Measurements from ENCODE around the gene MGST1.

MGST1 gene

DNA sequence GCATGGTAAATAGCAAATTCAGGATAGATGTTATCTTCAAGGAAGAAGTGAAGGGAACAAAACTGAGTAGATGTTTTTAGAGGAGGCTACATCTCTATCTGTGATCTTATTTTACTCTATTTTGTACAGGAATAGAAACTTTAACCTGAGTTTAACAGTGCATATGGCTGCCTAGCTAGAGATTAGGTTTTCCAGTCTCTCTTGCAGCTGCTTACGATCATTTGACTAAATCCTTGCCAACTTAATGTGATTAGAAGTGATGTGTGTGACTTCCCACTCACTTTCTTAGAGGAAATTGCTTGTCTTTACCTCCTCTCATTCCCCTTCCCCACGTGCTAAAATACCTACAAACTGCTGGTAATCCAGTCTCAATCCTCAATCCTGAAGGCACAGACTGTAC is 43.5 kb upstream of the MGST1 start:
- H3K4me2 ChIP-seq (ENCODE audit: insufficient read depth, low read length, poor library complexity, severe bottlenecking) = no peak overlapping the region
- no peak for DNase-seq (ENCODE audit: low spot score)
- H4K91ac ChIP-seq (ENCODE audit: low read depth, low read length, poor library complexity) = no peak overlapping the region
- H2BK120ac ChIP-seq (ENCODE audit: low read depth, low read length) = no peak overlapping the region
- H2AK5ac ChIP-seq (ENCODE audit: low read depth, low read length) = no peak overlapping the region
- no peak overlapping the region for H3K23ac ChIP-seq (ENCODE audit: low read depth, low read length, poor library complexity)
- H3K4ac ChIP-seq (ENCODE audit: low read length) = no peak overlapping the region
- H3K9ac ChIP-seq (ENCODE audit: low read depth, low read length, poor library complexity) = no peak overlapping the region
- H2BK5ac ChIP-seq (ENCODE audit: low read length) = no peak overlapping the region
- no peak overlapping the region for H2BK15ac ChIP-seq (ENCODE audit: low read length)
- H4K8ac ChIP-seq (ENCODE audit: low read depth, low read length) = no peak overlapping the region
- no peaks in the 10 kb centered on the region for H3K36me3 ChIP-seq (replicated peaks in 1 of 2; ENCODE audit: control insufficient read depth in 2 of 2, insufficient read depth in 2 of 2, low read length in 2 of 2)
- H3K4me1 ChIP-seq (ENCODE audit: control insufficient read depth in 2 of 2, insufficient read depth in 1 of 2, low read depth in 1 of 2, low read length in 2 of 2) = peaks cover 0 to 3% of the 10 kb centered on the region in 2 donors
- H3K14ac ChIP-seq (ENCODE audit: low read length) = no peak overlapping the region
- no peak overlapping the region for H2AFZ ChIP-seq (ENCODE audit: low read length)
- H3K9me3 ChIP-seq (replicated peaks in 1 of 2; ENCODE audit: control insufficient read depth in 2 of 2, insufficient read depth in 1 of 2, low read depth in 1 of 2, low read length in 2 of 2) = peaks cover 0 to under 1% of the 10 kb centered on the region in 2 donors
- no peak overlapping the region for H2BK12ac ChIP-seq (ENCODE audit: low read length)
- H3K27ac ChIP-seq (replicated peaks; ENCODE audit: low read length) = no peak overlapping the region
- H3K79me1 ChIP-seq (ENCODE audit: low read depth, low read length) = no peaks in the 10 kb centered on the region
- no peak overlapping the region for H3K18ac ChIP-seq (ENCODE audit: low read length)
- H3K27me3 ChIP-seq (ENCODE audit: control insufficient read depth in 3 of 3, insufficient read depth in 3 of 3, low read depth in 1 of 3, low read length in 3 of 3) = no peaks in the 10 kb centered on the region
- H3K4me3 ChIP-seq (ENCODE audit: low read length in 2 of 2) = no peak overlapping the region
- WGBS, 2 donors (ENCODE audit: extremely low coverage in 2 of 2, insufficient read length in 2 of 2, insufficient replicate concordance in 1 of 2) = no CpG with 5 or more reads among the region's 2 CpGs

DNA sequence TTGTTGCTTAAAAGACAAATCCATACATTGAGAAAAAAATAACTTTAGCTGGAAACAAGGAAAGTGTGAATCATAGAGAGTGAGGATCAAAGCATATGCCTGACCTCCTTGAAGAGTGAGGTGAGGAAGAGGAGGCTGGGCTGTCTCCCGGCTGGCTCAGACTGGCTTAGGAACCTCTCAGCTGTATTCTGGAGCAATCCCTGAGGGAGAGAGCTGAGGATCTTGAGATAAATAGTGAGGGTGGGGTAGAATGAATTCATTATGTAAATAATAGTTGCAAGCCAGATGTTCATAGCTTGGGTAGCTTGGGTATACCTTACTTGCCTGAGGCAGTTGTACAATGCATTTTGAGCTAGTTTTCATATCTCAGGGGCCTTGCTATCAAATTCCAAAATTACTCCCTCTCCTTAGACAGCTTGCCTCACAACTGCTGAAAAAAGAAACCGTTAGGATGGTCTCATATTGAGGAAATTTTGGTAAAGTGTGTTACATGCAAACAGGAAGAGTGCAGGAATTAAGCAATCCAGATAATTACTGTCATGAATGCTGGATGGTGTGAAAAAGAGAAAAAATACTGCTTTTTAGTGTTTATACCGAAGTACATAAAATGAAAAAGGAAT is 39.5 kb upstream of the MGST1 start:
- H2BK12ac ChIP-seq (ENCODE audit: low read length) = no peak overlapping the region
- H4K8ac ChIP-seq (ENCODE audit: low read depth, low read length) = no peak overlapping the region
- WGBS, 2 donors (ENCODE audit: extremely low coverage in 2 of 2, insufficient read length in 2 of 2, insufficient replicate concordance in 1 of 2) = no CpG with 5 or more reads among the region's 3 CpGs
- peaks cover 0 to under 1% of the 10 kb centered on the region in 2 donors for H3K4me1 ChIP-seq (ENCODE audit: control insufficient read depth in 2 of 2, insufficient read depth in 1 of 2, low read depth in 1 of 2, low read length in 2 of 2)
- H2BK120ac ChIP-seq (ENCODE audit: low read depth, low read length) = no peak overlapping the region
- no peak overlapping the region for H3K23ac ChIP-seq (ENCODE audit: low read depth, low read length, poor library complexity)
- H4K91ac ChIP-seq (ENCODE audit: low read depth, low read length, poor library complexity) = no peak overlapping the region
- no peak for DNase-seq (ENCODE audit: low spot score)
- no peak overlapping the region for H3K4me3 ChIP-seq (ENCODE audit: low read length in 2 of 2)
- H2BK15ac ChIP-seq (ENCODE audit: low read length) = no peak overlapping the region
- H3K27ac ChIP-seq (replicated peaks; ENCODE audit: low read length) = no peak overlapping the region
- H2BK5ac ChIP-seq (ENCODE audit: low read length) = no peak overlapping the region
- peaks cover 0 to 7% of the 10 kb centered on the region in 2 donors for H3K9me3 ChIP-seq (replicated peaks in 1 of 2; ENCODE audit: control insufficient read depth in 2 of 2, insufficient read depth in 1 of 2, low read depth in 1 of 2, low read length in 2 of 2)
- peaks cover 0 to 5% (median 0%) of the 10 kb centered on the region in 3 experiments for H3K27me3 ChIP-seq (ENCODE audit: control insufficient read depth in 3 of 3, insufficient read depth in 3 of 3, low read depth in 1 of 3, low read length in 3 of 3)
- no peak overlapping the region for H3K18ac ChIP-seq (ENCODE audit: low read length)
- H2AFZ ChIP-seq (ENCODE audit: low read length) = no peak overlapping the region
- no peak overlapping the region for H3K9ac ChIP-seq (ENCODE audit: low read depth, low read length, poor library complexity)
- no peak overlapping the region for H2AK5ac ChIP-seq (ENCODE audit: low read depth, low read length)
- no peaks in the 10 kb centered on the region for H3K36me3 ChIP-seq (replicated peaks in 1 of 2; ENCODE audit: control insufficient read depth in 2 of 2, insufficient read depth in 2 of 2, low read length in 2 of 2)
- no peak overlapping the region for H3K4ac ChIP-seq (ENCODE audit: low read length)
- H3K4me2 ChIP-seq (ENCODE audit: insufficient read depth, low read length, poor library complexity, severe bottlenecking) = no peak overlapping the region
- no peaks in the 10 kb centered on the region for H3K79me1 ChIP-seq (ENCODE audit: low read depth, low read length)
- H3K14ac ChIP-seq (ENCODE audit: low read length) = no peak overlapping the region

GRCh38 chr12:16310934-16311333 is 36.5 kb upstream of the MGST1 start:
- Histone ChIP-seq H3K4me3 (ENCODE audit: low read length in 2 of 2) (no peak overlapping the region), H2BK5ac (ENCODE audit: low read length) (no peak overlapping the region)

DNA sequence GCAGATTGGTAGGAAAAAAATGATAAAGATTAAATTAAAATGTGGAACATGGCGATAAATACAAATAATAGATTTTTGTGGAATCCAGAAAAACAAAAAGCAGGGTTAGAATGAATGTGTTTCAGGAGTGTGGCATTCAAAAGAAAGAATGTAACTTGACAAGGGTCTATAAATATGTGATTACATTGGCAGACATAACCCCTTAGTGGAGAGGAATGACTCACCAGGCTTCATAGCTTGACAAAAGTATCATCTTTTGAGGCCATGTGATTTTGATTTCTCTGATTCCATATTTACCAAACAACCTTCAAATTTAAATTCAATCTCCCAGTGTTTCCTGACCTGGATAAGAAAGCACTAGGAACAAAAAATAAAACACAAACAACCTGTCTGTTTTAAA is 24.4 kb upstream of the MGST1 start:
- no peak overlapping the region for H3K9ac ChIP-seq (ENCODE audit: low read depth, low read length, poor library complexity)
- H2AFZ ChIP-seq (ENCODE audit: low read length) = no peak overlapping the region
- no peak overlapping the region for H4K8ac ChIP-seq (ENCODE audit: low read depth, low read length)
- H3K4ac ChIP-seq (ENCODE audit: low read length) = no peak overlapping the region
- no peaks in the 10 kb centered on the region for H3K36me3 ChIP-seq (replicated peaks in 1 of 2; ENCODE audit: control insufficient read depth in 2 of 2, insufficient read depth in 2 of 2, low read length in 2 of 2)
- no peaks in the 10 kb centered on the region for H3K79me1 ChIP-seq (ENCODE audit: low read depth, low read length)
- no peak overlapping the region for H2AK5ac ChIP-seq (ENCODE audit: low read depth, low read length)
- no peak overlapping the region for H3K18ac ChIP-seq (ENCODE audit: low read length)
- H3K4me1 ChIP-seq (ENCODE audit: control insufficient read depth in 2 of 2, insufficient read depth in 1 of 2, low read depth in 1 of 2, low read length in 2 of 2) = no peaks in the 10 kb centered on the region
- H3K4me2 ChIP-seq (ENCODE audit: insufficient read depth, low read length, poor library complexity, severe bottlenecking) = no peak overlapping the region
- no peak overlapping the region for H3K23ac ChIP-seq (ENCODE audit: low read depth, low read length, poor library complexity)
- no peak overlapping the region for H2BK15ac ChIP-seq (ENCODE audit: low read length)
- peaks cover 0 to 2% of the 10 kb centered on the region in 2 donors for H3K9me3 ChIP-seq (replicated peaks in 1 of 2; ENCODE audit: control insufficient read depth in 2 of 2, insufficient read depth in 1 of 2, low read depth in 1 of 2, low read length in 2 of 2)
- no peak overlapping the region for H3K4me3 ChIP-seq (ENCODE audit: low read length in 2 of 2)
- no peak overlapping the region for H2BK120ac ChIP-seq (ENCODE audit: low read depth, low read length)
- WGBS, 2 donors (ENCODE audit: extremely low coverage in 2 of 2, insufficient read length in 2 of 2, insufficient replicate concordance in 1 of 2) = 100% methylated on average over 1 of the region's 1 CpG; no CpG with 5 or more reads in 1 of the 2 donors
- no peak overlapping the region for H4K91ac ChIP-seq (ENCODE audit: low read depth, low read length, poor library complexity)
- H2BK12ac ChIP-seq (ENCODE audit: low read length) = no peak overlapping the region
- H3K27ac ChIP-seq (replicated peaks; ENCODE audit: low read length) = no peak overlapping the region
- no peak overlapping the region for H2BK5ac ChIP-seq (ENCODE audit: low read length)
- DNase-seq (ENCODE audit: low spot score) = no peak
- no peaks in the 10 kb centered on the region for H3K27me3 ChIP-seq (ENCODE audit: control insufficient read depth in 3 of 3, insufficient read depth in 3 of 3, low read depth in 1 of 3, low read length in 3 of 3)
- no peak overlapping the region for H3K14ac ChIP-seq (ENCODE audit: low read length)

More at GRCh38 chr12:16310934-16311333, 36.5 kb upstream of the MGST1 start:
- Histone ChIP-seq H3K79me1 (ENCODE audit: low read depth, low read length) (no peaks in the 10 kb centered on the region), H2AFZ (ENCODE audit: low read length) (no peak overlapping the region), H2BK12ac (ENCODE audit: low read length) (no peak overlapping the region), H3K23ac (ENCODE audit: low read depth, low read length, poor library complexity) (no peak overlapping the region), H3K27ac (replicated peaks; ENCODE audit: low read length) (no peak overlapping the region), H3K14ac (ENCODE audit: low read length) (no peak overlapping the region), H3K4ac (ENCODE audit: low read length) (no peak overlapping the region), H2BK120ac (ENCODE audit: low read depth, low read length) (no peak overlapping the region), H3K27me3 (ENCODE audit: control insufficient read depth in 3 of 3, insufficient read depth in 3 of 3, low read depth in 1 of 3, low read length in 3 of 3) (peaks cover 0 to 5% (median 0%) of the 10 kb centered on the region in 3 experiments), H3K4me2 (ENCODE audit: insufficient read depth, low read length, poor library complexity, severe bottlenecking) (no peak overlapping the region), H3K9me3 (replicated peaks in 1 of 2; ENCODE audit: control insufficient read depth in 2 of 2, insufficient read depth in 1 of 2, low read depth in 1 of 2, low read length in 2 of 2) (peaks cover 0 to 7% of the 10 kb centered on the region in 2 donors), H2BK15ac (ENCODE audit: low read length) (no peak overlapping the region), H4K91ac (ENCODE audit: low read depth, low read length, poor library complexity) (no peak overlapping the region), H4K8ac (ENCODE audit: low read depth, low read length) (no peak overlapping the region), H3K18ac (ENCODE audit: low read length) (no peak overlapping the region), H3K36me3 (replicated peaks in 1 of 2; ENCODE audit: control insufficient read depth in 2 of 2, insufficient read depth in 2 of 2, low read length in 2 of 2) (no peaks in the 10 kb centered on the region), H3K4me1 (ENCODE audit: control insufficient read depth in 2 of 2, insufficient read depth in 1 of 2, low read depth in 1 of 2, low read length in 2 of 2) (no peaks in the 10 kb centered on the region), H2AK5ac (ENCODE audit: low read depth, low read length) (no peak overlapping the region), H3K9ac (ENCODE audit: low read depth, low read length, poor library complexity) (no peak overlapping the region)
- DNase-seq (ENCODE audit: low spot score) = no peak
- no CpG with 5 or more reads among the region's 1 CpG for WGBS, 2 donors (ENCODE audit: extremely low coverage in 2 of 2, insufficient read length in 2 of 2, insufficient replicate concordance in 1 of 2)

All from neuronal stem cell (in vitro differentiated cells).